Coronary artery (tissue), 2 donors: ENCODE measurements around the gene UBTF.

Experiments used
- DNase-seq: peaks from one replicate; pipeline ENCODE4 v3.0.0-alpha.2; 2017; ENCODE audit warnings: low spot score
- H3K27ac ChIP-seq, 2 donors: fragments of 200-600 bp; sonication (generic); one replicate each; pipeline ENCODE4 v1.5.1; 2016 to 2019
- H3K4me3 ChIP-seq: fragments of 200-600 bp; sonication (generic); 2 replicates; pipeline ENCODE4 v1.5.1; 2016; ENCODE audit warnings: mild to moderate bottlenecking, moderate library complexity
- TF ChIP-seq, protein P1 (sequence below): fragments of 200-600 bp; sonication (generic); IDR thresholded peaks from one replicate; pipeline ENCODE4 v1.5.1; 2019; ENCODE audit warnings: antibody characterized with exemption

The UBTF gene

DNA sequence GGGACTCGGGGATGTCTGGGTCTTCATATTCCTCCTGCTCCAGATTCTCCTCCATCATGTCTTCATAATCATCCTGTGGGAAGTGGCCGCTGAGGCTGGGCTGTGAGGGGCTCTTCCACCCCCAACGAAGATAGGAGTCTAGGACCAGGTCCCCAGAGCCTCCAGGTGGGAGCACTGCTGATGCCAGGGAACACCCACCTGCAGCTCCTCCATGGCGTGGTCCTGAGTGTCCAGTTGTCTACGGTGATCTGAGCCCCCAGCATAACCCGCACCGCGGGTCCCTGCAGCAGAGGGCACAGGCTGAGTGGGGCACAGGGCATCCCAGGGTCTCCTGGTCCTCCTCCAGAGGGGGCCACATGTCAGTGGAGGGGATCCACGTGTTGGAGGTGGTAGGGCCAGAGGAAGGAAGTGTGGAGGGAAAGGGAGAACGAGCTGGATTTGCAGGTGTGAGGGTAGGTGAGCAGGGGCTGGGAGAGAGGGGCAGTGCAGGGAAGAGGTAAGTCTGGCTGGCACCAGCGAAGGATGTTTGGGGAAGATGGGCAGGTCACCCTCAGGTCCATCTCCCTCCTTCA lies 43.3 kb upstream of the UBTF start:
- TF ChIP-seq, protein P1, sequence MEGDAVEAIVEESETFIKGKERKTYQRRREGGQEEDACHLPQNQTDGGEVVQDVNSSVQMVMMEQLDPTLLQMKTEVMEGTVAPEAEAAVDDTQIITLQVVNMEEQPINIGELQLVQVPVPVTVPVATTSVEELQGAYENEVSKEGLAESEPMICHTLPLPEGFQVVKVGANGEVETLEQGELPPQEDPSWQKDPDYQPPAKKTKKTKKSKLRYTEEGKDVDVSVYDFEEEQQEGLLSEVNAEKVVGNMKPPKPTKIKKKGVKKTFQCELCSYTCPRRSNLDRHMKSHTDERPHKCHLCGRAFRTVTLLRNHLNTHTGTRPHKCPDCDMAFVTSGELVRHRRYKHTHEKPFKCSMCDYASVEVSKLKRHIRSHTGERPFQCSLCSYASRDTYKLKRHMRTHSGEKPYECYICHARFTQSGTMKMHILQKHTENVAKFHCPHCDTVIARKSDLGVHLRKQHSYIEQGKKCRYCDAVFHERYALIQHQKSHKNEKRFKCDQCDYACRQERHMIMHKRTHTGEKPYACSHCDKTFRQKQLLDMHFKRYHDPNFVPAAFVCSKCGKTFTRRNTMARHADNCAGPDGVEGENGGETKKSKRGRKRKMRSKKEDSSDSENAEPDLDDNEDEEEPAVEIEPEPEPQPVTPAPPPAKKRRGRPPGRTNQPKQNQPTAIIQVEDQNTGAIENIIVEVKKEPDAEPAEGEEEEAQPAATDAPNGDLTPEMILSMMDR: no peak

DNA sequence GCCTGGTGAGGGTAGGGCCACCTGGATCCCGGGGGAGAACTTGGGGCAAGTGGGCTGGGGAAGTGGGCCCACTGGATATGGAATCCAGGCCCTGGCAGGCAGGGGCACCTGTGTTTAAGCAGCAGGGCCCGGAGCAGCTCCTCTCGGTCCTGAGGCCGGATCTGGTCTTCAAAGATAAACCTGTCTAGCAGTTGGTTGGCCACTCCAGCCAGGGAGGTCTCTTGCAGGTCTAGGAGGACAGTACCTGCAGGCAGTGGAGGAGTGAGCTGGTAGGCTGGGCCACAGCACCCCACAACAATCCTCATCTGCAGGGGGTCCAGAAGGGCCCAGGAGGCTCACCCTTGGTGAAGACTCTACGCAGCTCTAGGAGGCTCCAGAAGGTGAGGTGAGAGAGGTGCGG lies 40.8 kb upstream of the UBTF start:
- DNase-seq: no peak
- Histone ChIP-seq H3K4me3 (no peak overlapping the region), H3K27ac (no peak overlapping the region)
- TF ChIP-seq, protein P1: no peak

More for the DNA sequence above, 43.3 kb upstream of the UBTF start:
- no peak overlapping the region for H3K27ac ChIP-seq
- no peak for DNase-seq
- H3K4me3 ChIP-seq: no peak overlapping the region

DNA sequence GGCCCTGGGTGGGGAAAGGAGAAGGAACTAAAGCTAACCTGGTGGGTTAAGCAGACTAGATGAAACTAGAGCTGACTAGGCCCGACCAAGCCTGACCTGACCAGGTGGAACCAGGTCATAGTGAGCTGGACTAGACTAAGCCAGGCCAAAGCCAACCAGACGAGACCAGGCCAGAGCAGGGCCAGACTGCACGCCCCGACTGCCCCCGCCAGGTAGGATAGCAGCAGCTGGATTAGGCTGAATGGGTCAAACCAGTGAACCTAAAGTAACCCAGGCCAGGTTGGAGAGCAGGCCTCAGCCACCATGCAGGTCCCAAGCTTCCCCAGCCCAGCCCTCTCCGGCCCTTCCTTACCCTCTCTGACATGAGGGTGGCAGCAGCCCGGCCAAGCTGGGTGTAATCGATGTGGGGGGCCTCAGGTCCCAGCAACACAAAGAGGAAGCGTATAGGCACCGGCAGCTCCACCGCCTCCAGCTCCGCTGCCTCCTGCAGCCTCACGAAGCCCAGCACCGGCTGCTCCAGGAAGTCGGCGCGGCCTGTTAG lies 39.4 kb upstream of the UBTF start:
- DNase-seq: no peak
- no peak overlapping the region for H3K4me3 ChIP-seq
- TF ChIP-seq, protein P1: no peak
- no peak overlapping the region for H3K27ac ChIP-seq

DNA sequence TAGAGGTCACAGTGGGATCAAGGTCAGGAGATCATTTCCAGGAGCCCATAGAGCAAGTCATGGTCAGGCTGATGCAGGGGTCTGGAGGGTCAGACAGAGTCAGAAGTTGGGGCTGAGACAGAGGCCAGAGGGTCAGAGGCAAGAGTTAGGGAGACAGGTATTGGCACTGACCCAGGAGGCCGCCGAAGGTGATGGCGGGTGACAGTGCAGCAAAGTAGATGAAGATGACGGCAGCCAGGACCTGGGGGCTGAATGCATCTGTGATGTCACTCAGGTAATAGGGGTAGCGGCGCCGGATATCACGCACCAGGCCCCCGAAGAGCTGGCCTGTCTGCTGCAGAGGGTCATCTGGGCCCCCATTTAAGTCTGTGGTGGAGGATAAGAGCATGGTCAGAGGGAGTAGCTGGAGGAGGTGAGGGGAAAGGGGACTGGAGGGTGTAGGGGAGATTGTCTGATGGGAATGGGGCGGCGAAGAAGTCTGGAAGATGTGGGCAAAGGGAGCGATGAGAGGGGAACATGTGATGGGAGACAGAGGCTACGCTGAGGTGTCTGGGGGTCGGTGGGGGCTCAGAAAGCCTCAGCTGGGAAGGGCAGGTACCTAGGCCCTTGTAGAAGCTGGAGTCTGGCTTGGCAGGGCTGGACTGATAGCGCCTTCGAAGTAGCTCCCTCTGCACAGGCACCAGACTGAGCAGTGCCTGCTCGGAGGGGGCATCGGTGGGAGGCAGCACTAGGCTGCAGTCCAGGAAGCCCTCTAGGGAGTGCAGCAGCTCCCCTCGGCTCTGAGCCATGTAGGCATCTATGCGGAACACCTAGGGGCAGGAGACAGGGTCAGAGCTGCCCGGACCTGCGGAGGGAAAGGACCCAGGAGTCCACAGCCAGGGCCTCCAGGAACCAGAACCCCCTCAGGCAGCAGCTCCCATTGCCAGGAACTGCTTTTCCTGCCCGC lies 38.6 kb upstream of the UBTF start:
- Histone ChIP-seq H3K27ac (no peak overlapping the region), H3K4me3 (no peak overlapping the region)
- TF ChIP-seq, protein P1: no peak
- DNase-seq: no peak

DNA sequence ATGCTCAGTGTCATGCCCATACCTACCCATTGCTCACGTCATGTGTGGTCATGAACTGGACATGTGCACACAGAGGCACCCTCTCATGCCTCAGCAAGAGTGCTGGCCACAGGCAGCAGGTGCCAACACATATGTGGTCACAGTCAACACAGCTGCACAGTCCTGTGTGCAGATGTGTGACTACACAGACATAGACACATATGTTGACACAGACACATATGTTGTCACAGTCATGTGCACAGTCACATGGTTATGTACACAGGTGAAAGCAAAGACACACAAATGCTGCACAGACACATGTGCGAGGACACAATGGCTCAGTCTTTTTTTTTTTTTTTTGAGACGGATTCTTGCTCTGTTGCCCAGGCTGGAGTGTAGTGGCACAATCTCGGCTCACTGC lies 37.2 kb upstream of the UBTF start:
- DNase-seq: no peak
- no peak overlapping the region for H3K4me3 ChIP-seq
- no peak overlapping the region for H3K27ac ChIP-seq
- TF ChIP-seq, protein P1: no peak

DNA sequence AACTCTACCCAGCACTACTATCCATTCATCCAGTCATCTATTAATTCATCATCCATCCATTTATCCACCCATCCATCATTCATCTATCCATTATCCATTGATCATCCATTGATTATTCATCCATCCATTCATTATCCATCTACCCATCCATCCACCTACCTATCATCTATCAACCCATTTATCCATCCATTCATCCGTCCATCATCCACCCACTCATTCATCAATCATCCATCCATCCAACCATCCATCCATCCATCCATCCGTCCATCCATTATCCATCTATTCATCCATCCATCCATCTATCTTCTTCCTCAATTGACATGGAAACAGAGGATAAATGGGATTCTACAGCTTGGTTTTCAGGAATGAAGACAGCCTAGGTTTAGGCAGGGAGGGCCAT lies 36.4 kb upstream of the UBTF start:
- no peak overlapping the region for H3K4me3 ChIP-seq
- TF ChIP-seq, protein P1: no peak
- DNase-seq: no peak
- H3K27ac ChIP-seq: no peak overlapping the region
